DND-41 (cell line): ENCODE measurements around the gene PIK3R4.

ENCODE experiments used
- CTCF ChIP-seq: IDR thresholded peaks from 2 replicates; pipeline ENCODE4 v1.5.1; 2012; ENCODE audit warnings: borderline replicate concordance, low read length, moderate library complexity, mild to moderate bottlenecking; ENCODE audit not compliant: poor library complexity, severe bottlenecking; ENCODE audit errors: extremely low read depth
- EZH2 ChIP-seq: IDR thresholded peaks from 3 replicates; pipeline ENCODE4 v1.6.1; 2012; ENCODE audit warnings: borderline replicate concordance, low read depth, mild to moderate bottlenecking, moderate library complexity, low read length, inconsistent platforms; ENCODE audit not compliant: severe bottlenecking

- TF ChIP-seq EZH2 (no peak), CTCF (no peak)
Observed at GRCh38 chr3:130731817-130732216, 14.8 kb downstream of the PIK3R4 start.
